ENCODE measurements around the gene MPRIP. TPM values are rescaled to one million over a fixed set of nuclear protein-coding genes. Genes with fewer than 3 reads are reported as not detected.
A peak's percentile ranks its signal among the peaks of the same experiment; 100 is the strongest.
"Not testable (repeated sequence)": the region's sequence is repeated elsewhere in the genome, so short reads cannot be mapped to it uniquely, and the experiment has no call there.

The MPRIP gene
- total RNA-seq, 1 donor from 2014 or later, result 137 TPM

DNA sequence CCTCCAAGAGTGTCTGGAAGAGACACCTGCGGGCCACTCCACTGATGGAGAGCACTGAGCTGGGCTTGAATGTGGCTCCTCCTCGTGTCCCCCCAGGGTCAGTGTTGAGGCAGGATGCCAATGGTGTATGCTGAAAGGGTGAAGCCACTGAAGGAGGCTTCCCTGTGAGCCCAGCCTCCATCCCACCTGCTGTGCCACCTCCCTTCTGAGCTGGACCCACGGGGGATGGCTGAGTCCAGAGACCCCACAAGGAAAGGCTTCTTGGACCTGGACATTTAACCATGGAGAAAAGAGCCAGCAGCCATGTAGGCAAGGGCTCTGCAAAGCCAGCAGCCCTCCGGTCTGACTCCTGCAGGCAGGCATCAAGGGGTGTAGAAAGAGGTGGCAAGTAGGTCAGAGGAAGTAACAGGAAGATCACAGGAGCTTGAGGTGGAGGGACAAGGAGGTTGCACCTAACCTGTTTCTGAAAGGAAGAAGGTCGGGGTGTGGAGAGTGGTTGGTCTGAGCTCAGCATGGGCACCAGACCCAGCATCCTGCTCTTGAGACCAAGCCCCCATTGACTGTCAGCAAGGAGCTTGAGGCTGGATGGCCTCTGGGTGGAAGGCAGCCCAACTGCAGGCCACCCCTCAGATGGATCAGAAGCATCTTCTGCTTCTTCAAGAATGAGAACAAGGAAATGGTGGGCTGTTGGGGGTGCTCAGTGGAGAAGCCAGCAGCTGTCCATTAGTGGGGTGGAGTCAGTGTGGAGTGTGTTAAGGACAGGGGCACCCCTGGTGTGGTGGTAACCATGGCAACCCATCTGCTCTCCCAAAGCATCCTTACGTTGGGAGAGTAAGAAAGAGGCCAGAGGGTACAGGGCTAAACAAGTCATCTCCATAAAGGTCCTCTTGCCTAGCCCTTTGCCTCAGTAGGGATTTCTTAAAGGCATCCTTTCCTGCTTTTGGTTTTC is 83.2 kb downstream of the MPRIP start:
- DNase-seq (ENCODE audit: low read depth), result peak; percentile 32

DNA sequence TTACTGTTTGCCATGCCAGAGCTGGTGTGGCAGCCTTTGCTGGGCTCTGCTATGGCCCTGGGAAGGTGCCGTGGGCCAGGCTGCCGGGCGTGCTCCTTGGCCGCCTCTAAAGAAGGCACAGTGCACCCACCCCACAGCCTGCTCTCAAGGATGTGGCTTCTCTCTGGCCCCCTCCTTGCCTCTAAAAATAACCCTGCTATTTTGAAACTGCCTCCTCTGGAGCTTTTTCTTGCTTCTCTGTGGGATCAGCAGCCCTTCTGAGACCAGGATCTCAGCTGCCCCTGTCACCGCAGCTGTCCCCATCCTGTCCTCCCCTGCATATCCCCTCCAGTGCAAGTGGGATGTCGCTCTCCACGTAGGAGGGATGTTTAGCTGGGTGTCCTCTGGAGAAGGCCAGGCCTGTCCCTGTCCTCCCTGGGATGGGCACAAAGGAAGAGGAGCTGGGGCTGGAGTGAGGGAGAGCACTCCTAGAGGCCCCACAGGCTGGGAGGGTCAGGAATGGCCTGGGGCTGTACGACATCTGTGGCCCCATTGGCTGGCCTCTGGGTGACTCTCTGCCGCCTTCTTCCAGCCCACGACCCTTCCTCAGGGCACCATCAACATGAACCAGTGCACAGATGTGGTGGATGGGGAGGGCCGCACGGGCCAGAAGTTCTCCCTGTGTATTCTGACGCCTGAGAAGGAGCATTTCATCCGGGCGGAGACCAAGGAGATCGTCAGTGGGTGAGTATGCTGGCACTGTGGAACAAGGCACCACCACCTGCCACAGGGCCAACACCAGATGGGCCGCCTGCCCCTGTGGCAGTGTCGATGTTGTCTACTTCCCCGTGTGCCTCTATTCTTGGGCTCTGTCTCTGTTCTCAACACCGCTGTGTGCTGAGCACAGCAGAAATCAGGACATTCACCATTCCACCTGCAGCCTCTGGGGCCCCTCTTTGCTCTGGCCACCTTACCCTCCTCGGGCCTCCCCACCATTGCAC is 84.2 kb downstream of the MPRIP start:
- peak; percentile 74 for DNase-seq (ENCODE audit: low read depth)

DNA sequence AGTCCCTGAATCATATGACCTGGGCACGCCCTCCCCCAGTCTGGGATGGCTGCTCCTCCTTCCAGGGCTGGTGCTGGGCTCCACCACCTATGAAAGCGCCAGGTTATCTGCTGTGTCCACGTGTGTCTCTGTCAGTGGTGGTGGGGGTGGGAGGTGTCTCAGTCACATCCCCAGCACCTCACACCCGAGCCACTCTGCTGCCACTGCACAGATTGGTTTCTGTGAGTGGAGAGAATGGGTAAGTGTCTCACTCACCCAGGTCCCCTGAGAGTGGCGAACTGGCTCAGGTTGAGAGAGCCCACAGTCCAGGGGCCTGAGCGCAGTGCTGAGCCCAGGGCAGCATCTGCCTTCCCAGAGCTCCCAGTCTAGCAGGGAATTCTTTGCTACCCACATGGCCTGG is 84.9 kb downstream of the MPRIP start:
- no peak for DNase-seq (ENCODE audit: low read depth)

DNA sequence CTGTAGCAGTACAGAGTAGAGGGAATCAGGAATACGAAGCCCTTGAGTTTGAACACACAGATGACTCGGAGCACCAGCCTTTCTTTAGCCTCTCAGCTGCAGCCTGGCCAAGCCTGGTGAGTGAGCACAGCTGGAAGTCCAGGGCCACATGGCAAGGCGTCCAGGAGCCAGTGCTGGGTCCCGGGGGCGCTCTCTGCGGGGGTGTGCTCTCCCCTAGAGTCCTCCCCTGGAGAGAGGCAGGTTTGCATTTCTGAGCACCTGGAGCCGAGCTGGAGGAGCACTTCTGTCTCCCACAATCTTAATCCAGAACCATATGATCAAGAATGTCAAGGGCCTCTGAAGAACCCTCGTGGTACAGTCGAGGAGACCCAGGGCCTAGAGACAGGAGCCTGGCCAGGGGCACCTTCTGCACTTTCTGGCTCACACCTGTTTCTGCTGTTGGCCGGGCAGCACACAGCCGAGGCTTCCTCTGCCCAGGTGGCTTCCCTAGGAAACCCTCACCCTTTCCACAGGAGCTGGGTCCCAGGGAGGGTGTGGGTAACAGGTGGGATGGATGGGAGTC is 85.6 kb downstream of the MPRIP start:
- DNase-seq (ENCODE audit: low read depth), result no peak

DNA sequence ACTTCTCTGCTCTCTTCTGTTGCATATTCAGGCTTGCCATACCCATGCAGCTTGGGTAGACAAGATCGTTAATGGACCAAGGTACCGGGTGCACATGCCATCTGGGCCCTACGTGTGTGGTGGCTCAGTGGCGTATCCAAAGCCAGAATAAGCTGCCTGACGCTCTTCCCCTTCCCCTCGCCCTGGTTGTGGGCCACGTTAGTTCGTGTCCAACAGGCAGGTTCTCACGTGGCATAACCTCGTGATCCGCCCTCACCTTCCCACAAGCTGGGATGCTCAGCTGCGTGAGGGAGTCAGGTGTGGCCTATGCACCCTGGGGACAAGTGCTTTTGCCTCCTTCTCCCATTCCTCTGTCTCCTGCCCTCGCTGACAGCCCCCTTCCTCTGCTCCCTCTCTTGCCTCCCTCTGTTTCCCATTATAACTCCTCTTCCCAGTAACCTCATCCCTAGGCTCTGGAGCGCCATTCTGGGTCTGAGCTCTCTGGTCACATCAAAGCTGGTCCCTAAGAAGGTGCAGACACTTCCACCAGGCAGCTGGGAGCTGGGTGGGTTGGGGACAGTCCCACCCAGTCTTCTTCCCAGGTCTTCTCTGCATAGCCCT is 86.3 kb downstream of the MPRIP start:
- DNase-seq (ENCODE audit: low read depth), result no peak

DNA sequence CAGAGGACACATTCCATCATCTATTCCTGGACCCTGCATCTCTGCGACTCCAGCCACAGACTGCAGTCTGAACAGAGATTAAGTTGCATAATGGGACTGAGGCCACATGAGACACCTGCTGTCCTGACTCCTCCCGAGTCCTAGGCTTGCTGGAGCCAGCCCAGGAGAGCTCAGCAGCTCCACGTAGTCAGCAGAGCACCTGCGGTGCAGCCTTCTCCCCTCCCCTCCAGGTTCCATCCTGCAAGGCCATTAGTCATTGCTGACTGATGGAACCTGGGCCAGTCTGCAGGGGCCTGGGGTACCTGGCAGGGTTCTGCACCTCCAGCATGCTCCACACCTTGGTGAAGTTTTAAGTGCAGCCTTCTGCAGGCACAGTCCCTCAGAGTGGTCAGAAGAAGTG is 87.2 kb downstream of the MPRIP start:
- DNase-seq (ENCODE audit: low read depth), result peak; percentile 74

DNA sequence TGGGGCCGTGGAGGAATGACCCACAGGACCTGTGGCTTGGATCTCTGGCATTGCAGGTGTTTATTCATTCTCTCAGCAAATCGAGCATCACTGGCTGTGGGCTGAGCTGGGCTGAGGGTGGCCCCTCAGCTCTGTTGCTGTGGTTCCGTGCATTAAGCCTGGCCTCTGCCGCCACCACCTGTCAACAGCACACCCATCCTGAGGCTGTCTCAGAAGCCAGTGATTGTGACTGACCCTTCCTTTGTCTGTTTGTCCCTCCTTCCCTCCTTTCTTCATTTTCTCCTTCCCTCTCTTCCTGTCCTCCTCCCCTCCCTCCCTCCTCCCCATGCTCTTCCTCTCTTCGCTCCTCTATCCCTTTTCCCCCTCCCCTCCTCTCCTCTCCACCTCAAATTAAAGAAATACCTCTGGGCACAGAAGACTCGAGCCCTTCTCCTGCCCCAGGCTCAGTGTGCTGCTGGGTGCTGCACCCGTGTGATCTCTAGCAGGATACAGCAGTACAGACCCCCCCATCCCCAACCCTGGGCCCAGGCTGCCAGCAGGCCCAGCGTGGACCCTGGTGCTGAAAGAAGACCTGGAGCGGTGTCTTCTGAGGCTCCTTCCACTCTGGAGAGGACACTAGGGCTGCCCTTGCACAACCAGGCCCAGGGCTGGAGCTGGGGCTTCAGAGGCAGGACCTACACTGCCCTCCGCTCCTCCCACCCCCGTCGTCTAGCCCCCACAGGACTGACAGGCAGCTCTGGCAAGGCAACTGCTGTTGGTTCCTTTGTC is 88.0 kb downstream of the MPRIP start:
- DNase-seq (ENCODE audit: low read depth), result no peak

DNA sequence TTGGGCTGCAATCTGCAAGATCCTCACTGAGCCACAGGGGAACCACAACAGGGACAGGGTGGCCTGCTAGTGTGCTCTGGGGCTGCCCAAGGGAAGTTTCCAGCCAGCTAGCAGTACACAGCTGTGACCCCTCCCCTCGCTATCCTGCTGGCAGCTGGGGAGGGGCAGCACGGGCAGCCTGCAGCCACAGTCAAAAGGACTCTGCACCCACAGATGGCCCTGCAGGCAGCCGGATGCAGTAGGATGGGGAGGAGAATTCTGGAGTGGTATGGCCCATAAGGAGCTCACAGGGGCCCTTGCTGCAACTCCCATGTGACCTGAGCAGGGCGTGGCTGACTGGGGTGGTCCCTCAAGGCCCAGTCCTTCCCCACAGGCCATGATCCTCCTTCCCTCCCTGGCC is 89.6 kb downstream of the MPRIP start:
- DNase-seq (ENCODE audit: low read depth), result no peak

DNA sequence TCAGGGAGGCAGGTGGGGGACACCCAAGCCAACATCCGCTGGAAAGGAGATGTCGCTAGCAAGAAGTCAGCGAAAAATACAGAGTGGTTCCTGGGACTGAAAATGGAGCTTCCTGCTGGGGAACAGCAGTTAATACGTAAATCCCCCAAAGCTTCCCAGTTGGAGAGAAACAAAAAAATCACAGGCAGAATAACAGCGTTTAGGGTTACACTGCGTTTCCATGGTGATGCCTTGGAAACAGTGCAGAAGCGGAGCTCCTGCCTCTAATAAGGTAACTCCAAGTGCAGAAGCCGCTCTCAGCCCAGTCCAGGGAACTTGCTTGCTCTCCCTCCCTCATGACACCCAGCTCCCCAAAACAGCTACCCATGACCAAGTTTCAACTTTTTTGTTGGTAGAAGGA is 90.5 kb downstream of the MPRIP start:
- no peak for DNase-seq (ENCODE audit: low read depth)

DNA sequence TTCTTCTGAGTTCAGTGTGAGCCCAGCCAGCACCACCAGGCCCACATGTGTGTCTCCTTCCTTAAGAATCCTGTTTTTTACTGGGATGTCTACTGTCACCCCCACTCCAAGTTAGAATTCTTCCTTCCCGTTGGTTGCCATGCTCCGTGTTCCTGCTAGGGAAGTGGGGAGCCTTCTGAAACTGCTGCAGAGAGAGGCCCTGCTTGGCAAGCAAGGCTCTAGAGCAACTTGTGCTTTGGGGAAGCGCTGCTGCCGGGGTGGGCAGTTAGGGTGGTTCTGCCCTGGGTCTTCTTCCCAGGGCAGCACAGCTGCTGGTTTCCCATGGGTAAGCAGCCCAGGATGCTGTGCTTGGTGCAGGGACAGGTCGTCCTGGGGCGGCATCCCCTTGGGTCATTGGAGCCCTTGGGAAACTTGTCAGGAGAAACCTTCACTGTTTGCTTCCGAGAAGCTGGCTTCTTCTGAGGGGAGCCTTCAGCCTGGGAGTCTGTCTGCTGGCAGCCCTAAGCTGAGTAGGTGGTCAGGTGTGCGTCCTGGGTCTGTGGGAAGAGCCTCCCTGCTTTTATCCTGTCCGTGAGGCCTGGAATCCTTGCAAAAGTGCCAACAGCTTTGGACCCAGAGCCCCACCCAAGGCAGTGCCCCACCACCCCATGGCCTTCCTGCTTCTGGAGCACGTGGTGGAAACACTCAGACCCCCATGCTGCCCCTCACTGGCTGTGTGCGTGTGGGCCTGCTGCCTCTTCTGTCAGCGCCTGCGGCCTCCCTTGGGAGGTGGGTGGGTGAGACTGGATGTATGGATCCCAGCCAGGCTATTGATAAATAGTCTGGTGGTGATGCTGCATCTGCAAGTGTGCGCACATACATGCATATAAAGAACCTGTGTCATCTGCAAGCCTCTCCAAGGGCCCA is 92.0 kb downstream of the MPRIP start:
- no peak for DNase-seq (ENCODE audit: low read depth)

DNA sequence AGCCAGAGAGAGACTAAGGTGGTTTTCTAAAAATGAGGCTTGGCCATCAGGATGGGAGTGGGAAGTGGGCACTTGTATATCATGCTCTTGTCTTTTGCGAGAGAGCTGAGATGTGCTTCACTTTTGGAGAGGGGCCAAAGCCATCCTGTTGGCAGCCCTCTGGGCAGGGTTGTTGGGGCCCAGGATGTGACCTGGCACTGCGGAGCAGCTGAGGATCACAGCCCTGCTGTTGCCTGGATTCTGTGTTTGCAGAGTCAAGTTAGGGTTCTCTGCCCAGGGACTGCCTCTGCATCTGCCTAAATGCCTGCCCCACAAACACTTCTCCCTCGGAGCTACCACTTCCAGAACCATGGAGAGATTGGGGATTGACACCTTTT is 92.7 kb downstream of the MPRIP start:
- no peak for DNase-seq (ENCODE audit: low read depth)

DNA sequence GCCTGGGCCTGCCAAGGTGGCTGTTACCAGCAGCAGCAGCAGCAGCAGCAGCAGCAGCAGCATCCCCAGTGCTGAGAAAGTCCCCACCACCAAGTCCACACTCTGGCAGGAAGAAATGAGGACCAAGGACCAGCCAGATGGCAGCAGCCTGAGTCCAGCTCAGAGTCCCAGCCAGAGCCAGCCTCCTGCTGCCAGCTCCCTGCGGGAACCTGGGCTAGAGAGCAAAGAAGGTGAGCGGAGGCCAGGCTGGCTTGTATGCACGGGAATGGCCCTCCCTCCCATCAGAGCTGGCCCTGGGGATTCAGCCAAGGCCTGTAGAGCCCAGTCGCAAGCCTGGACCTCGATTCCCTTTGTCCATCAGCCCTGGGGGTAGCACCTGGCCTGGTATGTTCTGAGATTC is 94.0 kb downstream of the MPRIP start:
- DNase-seq (ENCODE audit: low read depth), result not testable (repeated sequence)

DNA sequence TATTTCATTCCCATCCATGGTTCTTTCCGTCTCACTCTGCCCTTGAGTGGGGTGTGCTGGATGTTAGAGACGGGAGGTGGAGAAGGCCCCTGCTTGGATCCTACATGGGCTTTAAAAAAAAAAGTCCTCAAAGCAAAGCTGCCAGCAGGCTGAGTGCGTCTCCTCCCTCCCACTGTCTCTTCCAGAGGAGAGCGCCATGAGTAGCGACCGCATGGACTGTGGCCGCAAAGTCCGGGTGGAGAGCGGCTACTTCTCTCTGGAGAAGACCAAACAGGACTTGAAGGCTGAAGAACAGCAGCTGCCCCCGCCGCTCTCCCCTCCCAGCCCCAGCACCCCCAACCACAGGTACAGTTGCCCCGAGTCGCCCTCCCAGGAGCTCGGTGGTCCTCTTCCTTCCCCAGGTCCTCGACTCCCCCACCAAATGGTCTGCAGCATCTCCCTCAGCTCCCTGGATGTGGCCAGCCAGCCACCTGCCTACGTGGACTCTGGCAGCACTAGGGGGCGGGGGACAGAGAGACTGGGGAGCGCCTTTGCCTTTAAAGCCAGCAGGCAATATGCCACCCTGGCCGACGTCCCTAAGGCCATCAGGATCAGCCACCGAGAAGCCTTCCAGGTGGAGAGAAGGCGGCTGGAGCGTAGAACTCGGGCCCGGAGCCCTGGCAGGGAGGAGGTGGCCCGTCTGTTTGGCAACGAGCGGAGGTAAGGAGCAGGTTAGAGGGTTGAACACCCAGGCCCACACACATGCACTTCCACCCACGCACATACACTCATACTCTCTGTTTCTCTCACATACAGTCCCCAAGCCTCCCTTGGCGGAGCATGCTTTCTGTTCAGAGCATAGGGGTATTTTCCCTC is 95.7 kb downstream of the MPRIP start:
- DNase-seq (ENCODE audit: low read depth), result no peak

DNA sequence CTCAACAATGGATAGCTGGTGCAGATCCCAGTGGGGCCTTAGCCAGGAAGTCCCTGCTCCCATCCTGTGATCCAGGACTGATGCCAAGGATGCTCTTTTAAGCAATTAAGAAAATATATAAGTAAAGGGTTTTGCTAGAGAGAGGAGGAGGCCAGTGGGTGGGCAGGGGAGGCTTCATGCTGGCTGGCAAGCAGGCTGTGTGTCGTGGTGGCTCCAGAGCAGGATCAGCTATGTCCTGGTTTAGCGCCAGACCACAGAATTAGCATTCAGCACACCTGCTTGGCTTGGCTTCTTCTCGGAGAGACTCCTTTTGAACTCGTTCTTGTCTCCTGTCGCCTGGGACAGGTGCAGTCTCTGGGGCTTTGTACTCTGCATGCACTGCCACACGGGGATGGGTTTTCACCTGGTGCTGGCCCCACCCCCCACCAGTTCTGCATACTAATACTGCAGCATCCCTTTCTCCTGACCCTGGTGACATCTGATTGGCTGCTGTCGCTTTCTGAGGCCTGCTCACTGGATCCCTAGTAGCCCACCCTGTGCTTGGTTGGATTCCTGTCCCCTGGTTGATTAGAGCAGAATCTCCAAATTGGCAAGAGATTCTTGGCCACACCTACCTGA is 97.8 kb downstream of the MPRIP start:
- DNase-seq (ENCODE audit: low read depth), result peak; percentile 58

DNA sequence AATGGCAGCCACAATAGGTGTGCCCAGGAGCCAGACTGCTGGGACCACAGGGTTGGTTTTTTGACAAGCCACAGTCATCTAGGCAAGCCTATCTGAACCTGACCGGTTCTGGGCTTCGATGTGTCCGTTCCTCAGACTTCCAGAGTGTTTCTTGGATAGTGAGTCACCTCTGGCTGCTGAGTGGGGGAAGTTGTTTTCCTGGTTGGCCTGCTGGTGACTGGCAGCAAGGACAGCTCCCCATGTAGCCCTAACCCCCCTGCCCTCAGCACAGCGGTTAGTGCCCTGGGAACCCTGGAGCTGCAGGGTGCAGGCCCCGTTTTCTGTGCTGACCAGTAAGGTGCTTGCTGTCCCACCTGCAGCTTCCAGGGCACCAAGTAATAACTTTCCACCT is 98.3 kb downstream of the MPRIP start:
- peak; percentile 41 for DNase-seq (ENCODE audit: low read depth)

DNA sequence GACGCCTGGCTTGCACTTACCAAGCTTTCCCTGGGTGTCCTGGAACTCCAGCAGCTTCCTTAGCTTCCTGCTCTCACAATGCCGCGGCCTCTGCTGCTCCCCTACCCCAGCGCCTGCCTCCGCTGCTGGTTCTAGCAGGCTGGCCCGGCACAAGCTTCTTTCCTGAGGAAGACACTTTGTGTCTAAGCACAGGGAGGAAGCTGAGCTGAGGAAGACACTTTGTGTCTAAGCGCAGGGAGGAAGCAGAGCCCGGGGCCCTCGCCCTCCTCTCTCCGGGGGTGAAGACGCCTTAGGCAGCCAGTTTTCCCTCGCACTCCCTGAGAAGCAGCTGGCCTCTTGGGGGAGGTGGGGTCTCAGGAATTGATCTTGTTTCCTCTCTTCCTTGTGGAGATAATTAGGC is 99.0 kb downstream of the MPRIP start:
- no peak for DNase-seq (ENCODE audit: low read depth)

DNA sequence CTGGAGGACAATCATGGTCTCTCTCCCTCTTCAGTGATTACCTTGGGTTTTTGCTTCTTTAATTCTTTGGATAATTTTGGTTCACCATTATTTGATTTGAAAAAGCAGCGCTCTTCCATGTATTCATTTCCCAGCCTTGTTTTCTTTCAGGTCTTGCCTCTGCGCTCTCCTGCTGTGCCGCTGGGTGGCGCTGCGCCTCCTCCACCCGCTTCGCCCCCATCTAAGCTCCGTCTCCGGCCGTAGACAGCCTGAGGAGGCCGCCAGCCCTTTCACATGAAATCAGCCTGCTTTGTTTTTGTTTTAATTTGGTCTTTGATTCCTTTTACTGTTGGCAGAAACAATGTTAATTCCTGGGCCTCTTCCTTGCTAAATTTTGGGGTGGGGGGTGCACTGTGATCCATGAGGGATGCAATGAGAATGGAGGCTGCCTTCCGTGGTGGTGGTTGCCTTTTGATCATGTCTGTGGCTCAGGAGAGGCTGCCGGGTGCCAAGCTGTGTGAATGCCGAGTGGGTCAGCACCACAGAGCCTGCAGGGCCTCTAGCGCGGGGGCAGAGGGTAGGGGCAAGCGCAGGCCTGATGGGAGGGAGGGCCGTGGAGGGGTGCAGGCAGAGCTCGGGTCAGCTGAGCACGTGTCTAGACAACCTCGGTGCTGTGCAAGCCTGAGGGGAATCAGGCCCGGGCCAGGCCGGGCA is 99.7 kb downstream of the MPRIP start:
- DNase-seq (ENCODE audit: low read depth), result no peak
